OCI-LY7 (cell line): Measurements from ENCODE around the gene PRAF2. TPM values are rescaled to one million over a fixed set of nuclear protein-coding genes. Genes with fewer than 3 reads are reported as not detected.

ENCODE experiments used
- BruUV-seq: library from RNA; stranded (reverse); fragments of 400-500 nt; replicated peaks from 2 replicates; lab custom pipeline; 2021; lab: Mats Ljungman, UMichigan
- CTCF ChIA-PET: fragments of 300-600 bp; sonication (Branson Sonifier 250); formaldehyde crosslinking; loops from one replicate; lab custom pipeline; 2022; ENCODE audit warnings: antibody characterized with exemption; ENCODE audit not compliant: unreplicated experiment; lab: Charles Lee
- POLR2A ChIA-PET: fragments of 300-600 bp; sonication (Branson Sonifier 250); formaldehyde crosslinking; loops from one replicate; lab custom pipeline; 2022; ENCODE audit warnings: antibody characterized with exemption; lab: Charles Lee
- DNase-seq: peaks from one replicate; pipeline ENCODE4 v3.0.0-alpha.2; 2015; ENCODE audit warnings: low spot score
- H2AFZ ChIP-seq: fragments of 200-600 bp; sonication (generic), shearing (Covaris generic); 2 replicates; pipeline ENCODE4 v1.6.1; 2014; ENCODE audit warnings: mild to moderate bottlenecking, antibody characterized with exemption, low read length, moderate library complexity
- H3K27ac ChIP-seq: fragments of 200-600 bp; sonication (generic); 2 replicates; pipeline ENCODE4 v1.5.1; 2014; ENCODE audit warnings: mixed run types, low read depth, mild to moderate bottlenecking, moderate library complexity, low read length, inconsistent platforms; ENCODE audit not compliant: poor library complexity, severe bottlenecking
- H3K36me3 ChIP-seq: fragments of 200-600 bp; sonication (generic); 2 replicates; pipeline ENCODE4 v1.6.1; 2014; ENCODE audit warnings: mild to moderate bottlenecking, antibody characterized with exemption, low read length, moderate library complexity, mixed read lengths; ENCODE audit not compliant: insufficient read depth
- H3K4me1 ChIP-seq: fragments of 200-600 bp; sonication (generic); 2 replicates; pipeline ENCODE4 v1.5.1; 2014; ENCODE audit warnings: mild to moderate bottlenecking, low read length; ENCODE audit not compliant: insufficient read depth, poor library complexity, severe bottlenecking
- H3K4me2 ChIP-seq: fragments of 200-600 bp; sonication (generic); 2 replicates; pipeline ENCODE4 v1.6.1; 2014; ENCODE audit warnings: mild to moderate bottlenecking, low read length
- H3K4me3 ChIP-seq: fragments of 200-600 bp; sonication (generic); 2 replicates; pipeline ENCODE4 v1.5.1; 2014; ENCODE audit warnings: mild to moderate bottlenecking, low read depth, low read length; ENCODE audit not compliant: poor library complexity, severe bottlenecking
- H3K79me2 ChIP-seq: fragments of 200-600 bp; sonication (generic); 2 replicates; pipeline ENCODE4 v1.6.1; 2016; ENCODE audit warnings: low read depth, mild to moderate bottlenecking, low read length, moderate library complexity, mixed read lengths; ENCODE audit not compliant: insufficient read depth
- H3K9me2 ChIP-seq: fragments of 200-600 bp; sonication (generic); 2 replicates; pipeline ENCODE4 v1.6.1; 2016; ENCODE audit warnings: mild to moderate bottlenecking, low read length, mixed read lengths; ENCODE audit not compliant: insufficient read depth
- H3K9me3 ChIP-seq: fragments of 200-600 bp; sonication (generic); 2 replicates; pipeline ENCODE4 v1.6.1; 2014; ENCODE audit warnings: mild to moderate bottlenecking, mixed run types, low read length, mixed read lengths
- H4K20me1 ChIP-seq: fragments of 200-600 bp; sonication (generic); 2 replicates; pipeline ENCODE4 v1.6.1; 2014; ENCODE audit warnings: mild to moderate bottlenecking, antibody characterized with exemption, low read length, moderate library complexity, mixed read lengths; ENCODE audit not compliant: insufficient read depth
- CTCF ChIP-seq: fragments of 200-600 bp; sonication (generic); conservative IDR thresholded peaks from 2 replicates; pipeline ENCODE4 v1.5.1; 2014; ENCODE audit warnings: mild to moderate bottlenecking, antibody characterized with exemption, low read length, moderate library complexity, mixed read lengths
- EZH2phosphoT487 ChIP-seq: fragments of 200-600 bp; sonication (generic); IDR thresholded peaks from 2 replicates; pipeline ENCODE4 v1.6.1; 2018; ENCODE audit warnings: low read depth, borderline replicate concordance, mild to moderate bottlenecking, mixed run types, antibody characterized with exemption, low read length, moderate library complexity, mixed read lengths
- intact Hi-C: fragments of 100-400 bp; cut with micrococcal nuclease; formaldehyde crosslinking; loops from one replicate; pipeline ENCODE4 v1.10.0; 2022; ENCODE audit not compliant: unreplicated experiment
- total RNA-seq, 2 experiments: library from RNA; depleted of rRNA in 1 of 2; stranded (reverse); fragments of >200 nt in 1 of 2; shearing (Covaris generic) in 1 of 2; gene quantifications; 2 replicates each; pipeline ENCODE4 v1.2.3, GENCODE V29; 2014 to 2022

The PRAF2 gene
- total RNA-seq, 2 experiments from 2014 or later = 2.3 to 20.3 TPM

GRCh38 chrX:49120091-49120490 is 46.3 kb upstream of the PRAF2 start:
- intact Hi-C loops = loop anchor here (5.0 to 10.0 kb wide), 2 partner anchors 42 to 145 kb away; partner anchors contain the start of genes FOXP3, MAGIX and PPP1R3F
- Histone ChIP-seq H3K4me1 (peaks cover 7% of the 10 kb centered on the region), H4K20me1 (no peaks in the 10 kb centered on the region), H3K4me3 (no peak overlapping the region), H3K9me3 (no peaks in the 10 kb centered on the region), H3K4me2 (no peak overlapping the region), H2AFZ (no peak overlapping the region), H3K79me2 (peaks cover 11% of the 10 kb centered on the region), H3K9me2 (no peaks in the 10 kb centered on the region), H3K27ac (no peak overlapping the region), H3K36me3 (peaks cover 22% of the 10 kb centered on the region)
- no TSS peak for BruUV-seq
- CTCF ChIA-PET = no interaction called here
- TF ChIP-seq EZH2phosphoT487 (no peak), CTCF (peak; percentile 32; the same call in 1 of the 2 replicates)
- no peak for DNase-seq
- POLR2A ChIA-PET = no interaction called here

- POLR2A ChIA-PET = no interaction called here
- TF ChIP-seq EZH2phosphoT487 (no peak), CTCF (no peak)
Measured at GRCh38 chrX:49117581-49117980, 43.8 kb upstream of the PRAF2 start.

GRCh38 chrX:49116716-49117115 is 42.9 kb upstream of the PRAF2 start:
- Histone ChIP-seq H3K9me2 (no peaks in the 10 kb centered on the region), H2AFZ (no peak overlapping the region), H3K9me3 (no peaks in the 10 kb centered on the region), H4K20me1 (no peaks in the 10 kb centered on the region), H3K4me2 (no peak overlapping the region), H3K4me3 (no peak overlapping the region), H3K27ac (no peak overlapping the region), H3K79me2 (no peaks in the 10 kb centered on the region), H3K36me3 (peaks cover 31% of the 10 kb centered on the region), H3K4me1 (no peaks in the 10 kb centered on the region)
- no TSS peak for BruUV-seq
- ChIA-PET CTCF (no interaction called here), POLR2A (no interaction called here)
- no peak for DNase-seq
- intact Hi-C loops = no loop called here
- TF ChIP-seq CTCF (no peak), EZH2phosphoT487 (no peak)

More at GRCh38 chrX:49117581-49117980, 43.8 kb upstream of the PRAF2 start:
- no peak overlapping the region for H2AFZ ChIP-seq
- no TSS peak for BruUV-seq
- H4K20me1 ChIP-seq = no peaks in the 10 kb centered on the region
- H3K4me3 ChIP-seq = no peak overlapping the region
- DNase-seq = no peak
- no peaks in the 10 kb centered on the region for H3K9me2 ChIP-seq
- CTCF ChIA-PET = no interaction called here
- intact Hi-C loops = no loop called here
- no peak overlapping the region for H3K4me2 ChIP-seq
- H3K79me2 ChIP-seq = peaks cover 2% of the 10 kb centered on the region; the same call in 1 of the 2 replicates
- peaks cover 31% of the 10 kb centered on the region for H3K36me3 ChIP-seq
- peaks cover 4% of the 10 kb centered on the region for H3K4me1 ChIP-seq
- no peaks in the 10 kb centered on the region for H3K9me3 ChIP-seq
- no peak overlapping the region for H3K27ac ChIP-seq
